GM18858 (cell line): ENCODE results near the gene PANX3.

Experiments used
- ATAC-seq: cut with Tn5 transposase; IDR thresholded peaks from one replicate; pipeline ENCODE4 v1.9.1; 2021; ENCODE audit not compliant: unreplicated experiment

Gene PANX3

GRCh38 chr11:124656774-124657630 lies 45.8 kb downstream of the PANX3 start:
- ATAC-seq: no peak

GRCh38 chr11:124657904-124658303 lies 46.7 kb downstream of the PANX3 start:
- no peak for ATAC-seq

- no peak for ATAC-seq
These were observed 47.3 kb downstream of the PANX3 start for GRCh38 chr11:124658501-124658900.

- ATAC-seq: no peak
These were observed 47.8 kb downstream of the PANX3 start for GRCh38 chr11:124658986-124659385.

GRCh38 chr11:124661553-124661952 lies 50.3 kb downstream of the PANX3 start:
- ATAC-seq: no peak

- ATAC-seq: no peak
These were observed 50.9 kb downstream of the PANX3 start for GRCh38 chr11:124662106-124662505.

- no peak for ATAC-seq
These were observed 52.6 kb downstream of the PANX3 start for GRCh38 chr11:124663861-124664260.

GRCh38 chr11:124667601-124668000 lies 56.4 kb downstream of the PANX3 start:
- no peak for ATAC-seq

GRCh38 chr11:124669193-124669592 lies 58.0 kb downstream of the PANX3 start:
- no peak for ATAC-seq
